Fibroblast of lung (primary cell): ENCODE results near the gene UVRAG. TPM values are rescaled to one million over a fixed set of nuclear protein-coding genes. Genes with fewer than 3 reads are reported as not detected.

Experiments
- DNase-seq, 2 donors: peaks; one replicate each; pipeline versions ENCODE4 v3.0.0 to v3.0.0-alpha.2; 2010; ENCODE audit warnings: low read depth in 2 of 2
- H2AFZ ChIP-seq: 2 replicates; pipeline ENCODE4 v1.5.1; 2012; ENCODE audit warnings: low read length, control low read depth, inconsistent platforms
- H3K27ac ChIP-seq: 2 replicates; pipeline ENCODE4 v1.5.1; 2011; ENCODE audit warnings: low read length, control low read depth; ENCODE audit not compliant: insufficient read depth
- H3K27me3 ChIP-seq: 2 replicates; pipeline ENCODE4 v1.5.1; 2011; ENCODE audit warnings: mild to moderate bottlenecking, low read length; ENCODE audit not compliant: control insufficient read depth, insufficient read depth
- H3K36me3 ChIP-seq: 2 replicates; pipeline ENCODE4 v1.5.1; 2011; ENCODE audit warnings: low read length; ENCODE audit not compliant: control insufficient read depth, insufficient read depth
- H3K4me1 ChIP-seq: 2 replicates; pipeline ENCODE4 v1.5.1; 2011; ENCODE audit warnings: low read length; ENCODE audit not compliant: control insufficient read depth, insufficient read depth; ENCODE audit errors: extremely low read depth
- H3K4me2 ChIP-seq: 2 replicates; pipeline ENCODE4 v1.5.1; 2011; ENCODE audit warnings: low read length, control low read depth; ENCODE audit not compliant: insufficient read depth; ENCODE audit errors: extremely low read depth
- H3K4me3 ChIP-seq, 4 experiments: fragments of 200-600 bp in 1 of 4; sonication (generic) in 1 of 4; replicated peaks in 1 of 4; 2 replicates each; pipeline ENCODE4 v1.5.1; 2011 to 2016; ENCODE audit warnings: low read length in 4 of 4, low read depth in 3 of 4, mild to moderate bottlenecking in 3 of 4, control low read depth in 2 of 4, inconsistent platforms in 1 of 4, mixed read lengths in 1 of 4; ENCODE audit not compliant: insufficient read depth in 1 of 4; ENCODE audit errors: control extremely low read depth in 1 of 4
- H3K79me2 ChIP-seq: 2 replicates; pipeline ENCODE4 v1.5.1; 2012; ENCODE audit warnings: mild to moderate bottlenecking, low read length, inconsistent platforms; ENCODE audit not compliant: control insufficient read depth, insufficient read depth
- H3K9ac ChIP-seq: 2 replicates; pipeline ENCODE4 v1.5.1; 2011; ENCODE audit warnings: mild to moderate bottlenecking, low read length, control low read depth; ENCODE audit not compliant: insufficient read depth
- H3K9me3 ChIP-seq: 2 replicates; pipeline ENCODE4 v1.5.1; 2012; ENCODE audit warnings: low read depth, low read length; ENCODE audit not compliant: control insufficient read depth, insufficient read depth
- H4K20me1 ChIP-seq: 2 replicates; pipeline ENCODE4 v1.5.1; 2011; ENCODE audit warnings: low read length; ENCODE audit not compliant: control insufficient read depth, insufficient read depth; ENCODE audit errors: extremely low read depth
- CTCF ChIP-seq, 2 donors: IDR thresholded peaks in 1 of 2; conservative IDR thresholded peaks in 1 of 2; 1 replicate in 1 of 2; 2 replicates in 1 of 2; pipeline ENCODE4 v1.5.1; 2011 to 2012; ENCODE audit warnings: low read length in 2 of 2, control low read depth in 1 of 2, inconsistent platforms in 1 of 2, low read depth in 1 of 2, mild to moderate bottlenecking in 1 of 2
- EZH2 ChIP-seq: IDR thresholded peaks from 2 replicates; pipeline ENCODE4 v1.5.1; 2012; ENCODE audit warnings: low read length, control low read depth, mild to moderate bottlenecking; ENCODE audit errors: missing control alignments
- polyA plus RNA-seq, 2 donors: library from polyadenylated mRNA; depleted of rRNA in 1 of 2; stranded (reverse) in 1 of 2; unstranded in 1 of 2; fragments of >200 nt; gene quantifications; 2 replicates each; pipeline ENCODE4 v1.2.1, GENCODE V29; 2011 to 2012; ENCODE audit warnings: missing spikeins in 1 of 2
- total RNA-seq: library from RNA; depleted of rRNA; stranded (reverse); fragments of >200 nt; gene quantifications from 2 replicates; pipeline ENCODE4 v1.2.1, GENCODE V29; 2014

UVRAG gene
- total and polyA plus RNA-seq, 2 donors (not counting 1 experiment from before 2014, with no cell fraction given): 15.8 to 22.1 TPM

DNA sequence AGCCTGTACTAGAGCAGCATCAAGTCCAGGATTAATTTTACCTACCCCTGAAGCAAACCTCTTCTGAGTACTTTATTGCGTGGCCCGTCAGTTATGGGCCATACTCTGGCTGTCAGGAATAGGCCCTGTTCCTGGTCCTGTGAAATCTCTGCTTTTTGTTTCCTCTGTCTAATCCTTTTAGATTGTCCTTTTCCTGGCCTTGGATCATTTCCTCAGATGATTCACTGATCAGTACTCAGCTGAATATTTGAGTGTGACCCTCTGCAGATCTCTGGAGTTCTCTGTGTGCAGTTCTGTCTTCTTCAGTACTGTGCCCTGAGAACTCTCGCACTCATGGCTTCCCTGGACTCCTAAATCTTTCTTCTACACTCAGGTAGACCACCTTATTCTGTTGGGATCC, 123.5 kb downstream of the UVRAG start:
- Histone ChIP-seq H3K4me3 (no peak overlapping the region), H3K4me1 (peaks cover 6% of the 10 kb centered on the region), H3K4me2 (peak overlapping the region; percentile 36), H2AFZ (no peak overlapping the region), H3K27ac (no peak overlapping the region), H3K79me2 (no peaks in the 10 kb centered on the region), H3K36me3 (no peaks in the 10 kb centered on the region), H3K27me3 (no peaks in the 10 kb centered on the region), H3K9ac (no peak overlapping the region), H4K20me1 (no peaks in the 10 kb centered on the region), H3K9me3 (no peaks in the 10 kb centered on the region)
- no peak for TF ChIP-seq CTCF (conservative IDR thresholded peaks at IDR 0.05 in 1 of 2, IDR thresholded peaks at IDR 0.05 in 1 of 2; ENCODE audit: low read depth in 1 of 2, low read length in 2 of 2)
- TF ChIP-seq EZH2: no peak
- peak; percentile 25 to 43 for DNase-seq

DNA sequence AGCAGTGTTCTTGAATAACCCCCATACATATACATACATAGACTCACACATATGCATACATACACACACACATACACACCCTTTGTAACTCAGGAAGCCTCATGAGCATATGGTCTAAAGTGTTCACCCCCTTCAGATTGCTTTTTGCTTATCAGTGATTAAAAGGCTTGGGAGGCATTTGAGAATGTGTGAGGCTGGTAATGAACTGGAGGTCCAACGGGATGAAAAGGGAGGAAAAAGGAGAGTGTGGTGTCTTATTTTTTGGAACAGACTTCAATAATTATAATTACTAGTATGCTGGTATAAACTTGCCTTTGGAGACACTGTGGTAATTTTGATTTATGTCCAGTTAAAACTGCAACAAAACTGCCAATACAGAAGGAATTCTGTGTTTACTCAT, 124.5 kb downstream of the UVRAG start:
- TF ChIP-seq EZH2: no peak
- Histone ChIP-seq H3K79me2 (no peaks in the 10 kb centered on the region), H3K27ac (no peak overlapping the region), H3K4me2 (peak overlapping the region; percentile 26), H3K27me3 (no peaks in the 10 kb centered on the region), H3K4me1 (peaks cover 6% of the 10 kb centered on the region), H4K20me1 (no peaks in the 10 kb centered on the region), H3K4me3 (no peak overlapping the region), H3K36me3 (no peaks in the 10 kb centered on the region), H2AFZ (no peak overlapping the region), H3K9ac (no peak overlapping the region), H3K9me3 (no peaks in the 10 kb centered on the region)
- DNase-seq: no peak

DNA sequence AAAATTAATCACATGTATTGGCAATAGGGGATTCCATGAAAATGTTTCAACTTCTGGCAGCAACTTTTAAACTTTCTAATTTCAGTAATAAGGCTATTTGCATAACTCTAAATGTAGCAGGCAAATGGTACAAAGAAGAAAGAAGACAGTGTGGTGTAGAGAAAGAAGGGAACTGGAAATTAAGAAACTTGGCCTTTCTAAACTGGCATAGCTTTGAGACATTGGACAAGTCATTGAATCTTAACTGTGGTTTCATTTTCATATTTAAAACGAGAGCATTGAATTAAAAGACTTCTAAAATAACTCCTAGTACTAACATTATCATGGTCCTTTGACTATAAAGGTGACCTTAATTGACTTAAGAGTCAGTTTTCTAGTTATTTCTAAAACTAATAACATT, 125.0 kb downstream of the UVRAG start:
- DNase-seq: no peak
- H2AFZ ChIP-seq: no peak overlapping the region
- no peaks in the 10 kb centered on the region for H3K9me3 ChIP-seq
- TF ChIP-seq EZH2 (no peak), CTCF (conservative IDR thresholded peaks at IDR 0.05 in 1 of 2, IDR thresholded peaks at IDR 0.05 in 1 of 2; ENCODE audit: low read depth in 1 of 2, low read length in 2 of 2) (no peak)
- H3K4me3 ChIP-seq: no peak overlapping the region
- no peaks in the 10 kb centered on the region for H3K79me2 ChIP-seq
- no peak overlapping the region for H3K9ac ChIP-seq
- no peaks in the 10 kb centered on the region for H4K20me1 ChIP-seq
- H3K27me3 ChIP-seq: no peaks in the 10 kb centered on the region
- peak overlapping the region; percentile 23 for H3K4me2 ChIP-seq
- no peak overlapping the region for H3K27ac ChIP-seq
- no peaks in the 10 kb centered on the region for H3K36me3 ChIP-seq
- peaks cover 6% of the 10 kb centered on the region for H3K4me1 ChIP-seq
